Astrocyte (in vitro differentiated cells and primary cell): ENCODE data around the gene CTXND2. TPM values are rescaled to one million over a fixed set of nuclear protein-coding genes. Genes with fewer than 3 reads are reported as not detected.

Experiments used
- total RNA-seq: library from RNA; stranded (reverse); gene quantifications from 2 replicates; pipeline ENCODE4 v1.2.1, GENCODE V29; 2021

Gene CTXND2
- total RNA-seq, 1 donor from 2014 or later, result not detected

Other genes with a start within 250 kb of the CTXND2 start
- 20.9 and 21.3 TPM in 2 replicates for gene GOLPH3L, start 190.0 kb upstream of the CTXND2 start, total RNA-seq
- not detected in 2 replicates for gene HORMAD1, start 166.2 kb upstream of the CTXND2 start, total RNA-seq
- 0.31 and 0.61 TPM in 2 replicates for gene CTSS, start 121.4 kb upstream of the CTXND2 start, total RNA-seq
- gene CTSK, start 78.9 kb upstream of the CTXND2 start, total RNA-seq, result 3.9 and 4.0 TPM in 2 replicates
- 24.1 and 25.8 TPM in 2 replicates for gene ARNT, start 10.5 kb upstream of the CTXND2 start, total RNA-seq
- 28.4 and 30.0 TPM in 2 replicates for gene SETDB1, start 39.2 kb downstream of the CTXND2 start, total RNA-seq
- 177 and 189 TPM in 2 replicates for gene CERS2, start 87.7 kb downstream of the CTXND2 start, total RNA-seq
- gene ANXA9, start 95.2 kb downstream of the CTXND2 start, total RNA-seq, result not detected in 2 replicates
- gene MINDY1, start 119.8 kb downstream of the CTXND2 start, total RNA-seq, result 8.5 and 8.8 TPM in 2 replicates
- gene PRUNE1, start 121.3 kb downstream of the CTXND2 start, total RNA-seq, result 14.3 and 17.6 TPM in 2 replicates
- 0.29 and 0.73 TPM in 2 replicates for gene BNIPL, start 149.4 kb downstream of the CTXND2 start, total RNA-seq
- 1.3 and 1.7 TPM in 2 replicates for gene C1orf56, start 160.6 kb downstream of the CTXND2 start, total RNA-seq
- 107 and 116 TPM in 2 replicates for gene CDC42SE1, start 172.5 kb downstream of the CTXND2 start, total RNA-seq
- 69.3 and 77.4 TPM in 2 replicates for gene MLLT11, start 173.3 kb downstream of the CTXND2 start, total RNA-seq
- gene GABPB2, start 183.6 kb downstream of the CTXND2 start, total RNA-seq, result 3.6 and 3.8 TPM in 2 replicates